SHP77 treated with DMSO at 0.1 percent for 48 hours (cell line): Measurements from ENCODE around the gene PROX1.
"Not testable (repeated sequence)": the region's sequence is repeated elsewhere in the genome, so short reads cannot be mapped to it uniquely, and the experiment has no call there.

Experiments
- DNase-seq: peaks from one replicate; lab custom pipeline; 2025; lab: John Stamatoyannopoulos, UW

PROX1 gene

GRCh38 chr1:214072426-214073157 is 84.8 kb downstream of the PROX1 start:
- no peak for DNase-seq

GRCh38 chr1:214074477-214074876 is 86.7 kb downstream of the PROX1 start:
- no peak for DNase-seq

- DNase-seq: no peak
Observed at GRCh38 chr1:214075305-214075998, 87.7 kb downstream of the PROX1 start.

GRCh38 chr1:214075999-214076707 is 88.4 kb downstream of the PROX1 start:
- DNase-seq: no peak

GRCh38 chr1:214076708-214077065 is 88.9 kb downstream of the PROX1 start:
- DNase-seq: no peak

- no peak for DNase-seq
Observed at GRCh38 chr1:214078950-214079349, 91.2 kb downstream of the PROX1 start.

GRCh38 chr1:214085325-214085724 is 97.6 kb downstream of the PROX1 start:
- no peak for DNase-seq

DNA sequence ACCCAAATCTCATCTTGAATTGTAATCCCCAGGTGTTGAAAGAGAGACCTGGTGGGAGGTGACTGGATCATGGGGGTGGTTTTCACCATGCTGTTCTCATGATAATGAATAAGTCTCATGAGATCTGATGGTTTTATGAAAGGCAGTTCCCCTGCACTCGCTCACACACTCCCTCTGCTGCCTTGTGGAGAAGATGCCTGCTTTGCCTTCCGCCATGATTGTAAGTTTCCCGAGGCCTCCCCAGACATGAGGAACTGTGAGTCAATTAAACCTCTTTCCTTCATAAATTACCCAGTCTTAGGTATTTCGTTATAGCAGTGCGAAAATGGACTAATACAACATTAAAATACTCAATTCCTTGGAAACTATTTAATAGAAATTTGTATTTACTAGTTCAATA is 99.2 kb downstream of the PROX1 start:
- DNase-seq: no peak

DNA sequence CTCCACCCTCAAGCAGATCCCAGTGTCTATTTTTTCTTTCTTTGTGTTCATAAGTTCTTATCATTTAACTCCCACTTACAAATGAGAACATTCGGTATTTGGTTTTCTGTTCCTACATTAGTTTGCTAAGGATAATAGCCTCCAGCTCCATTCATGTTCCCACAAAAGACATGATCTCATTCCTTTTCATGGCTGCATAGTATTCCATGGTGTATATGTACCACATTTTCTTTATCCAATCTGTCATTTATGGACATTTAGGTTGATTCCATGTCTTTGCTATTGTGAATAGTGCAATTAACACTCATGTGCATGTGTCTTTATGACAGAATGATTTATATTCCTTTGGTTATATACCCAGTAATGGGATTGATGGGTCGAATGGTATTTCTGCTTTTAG is 101.2 kb downstream of the PROX1 start:
- not testable (repeated sequence) for DNase-seq
